IPS-NIHi11 (cell line): Measurements from ENCODE around the gene SYNJ2BP.
"Not testable (repeated sequence)": the region's sequence is repeated elsewhere in the genome, so short reads cannot be mapped to it uniquely, and the experiment has no call there.

ENCODE experiments used
- DNase-seq: peaks from one replicate; pipeline ENCODE4 v3.0.0; 2012; ENCODE audit warnings: mixed read lengths, low spot score

SYNJ2BP gene, protein sequence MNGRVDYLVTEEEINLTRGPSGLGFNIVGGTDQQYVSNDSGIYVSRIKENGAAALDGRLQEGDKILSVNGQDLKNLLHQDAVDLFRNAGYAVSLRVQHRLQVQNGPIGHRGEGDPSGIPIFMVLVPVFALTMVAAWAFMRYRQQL

GRCh38 chr14:70416725-70417349 lies at the start of gene SYNJ2BP:
Gene SYNJ2BP (minus strand): TSS chr14:70417090. CDS start chr14:70416963, 127 bp downstream.
- peak; percentile 89 for DNase-seq

- DNase-seq: no peak
Measured at GRCh38 chr14:70454731-70455130, 37.8 kb upstream of the SYNJ2BP start.

GRCh38 chr14:70451874-70452273 lies 35.0 kb upstream of the SYNJ2BP start, which contains the start of gene ADAM21:
Gene ADAM21 (plus strand): TSS chr14:70452174. CDS start chr14:70457500, 5,326 bp downstream.
- DNase-seq: no peak

GRCh38 chr14:70448633-70449340 lies 31.9 kb upstream of the SYNJ2BP start:
- no peak for DNase-seq

DNA sequence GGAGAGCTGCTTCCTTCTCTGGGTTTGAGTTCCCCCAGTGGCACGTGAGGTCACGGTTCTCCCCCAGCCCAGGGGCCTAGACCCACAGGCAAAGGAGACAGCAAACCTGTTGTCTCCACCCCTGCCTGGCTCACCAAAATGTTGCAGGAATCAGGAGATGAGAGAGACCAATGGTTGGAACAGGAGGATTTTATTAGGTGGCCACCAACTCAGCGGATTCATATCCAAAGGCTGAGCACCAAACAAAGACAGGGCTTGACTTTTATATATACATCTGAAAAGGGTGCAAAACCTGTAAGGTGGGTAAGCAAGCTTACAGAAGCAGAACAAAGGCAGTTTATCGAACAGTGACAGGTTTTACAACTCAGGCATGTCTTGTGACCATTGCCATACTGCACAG lies 25.9 kb upstream of the SYNJ2BP start:
- no peak for DNase-seq

GRCh38 chr14:70441641-70442040 lies 24.8 kb upstream of the SYNJ2BP start:
- no peak for DNase-seq

- no peak for DNase-seq
Measured at GRCh38 chr14:70436867-70437266, 20.0 kb upstream of the SYNJ2BP start.

- not testable (repeated sequence) for DNase-seq
Measured at GRCh38 chr14:70426555-70426954, 9.7 kb upstream of the SYNJ2BP start.

DNA sequence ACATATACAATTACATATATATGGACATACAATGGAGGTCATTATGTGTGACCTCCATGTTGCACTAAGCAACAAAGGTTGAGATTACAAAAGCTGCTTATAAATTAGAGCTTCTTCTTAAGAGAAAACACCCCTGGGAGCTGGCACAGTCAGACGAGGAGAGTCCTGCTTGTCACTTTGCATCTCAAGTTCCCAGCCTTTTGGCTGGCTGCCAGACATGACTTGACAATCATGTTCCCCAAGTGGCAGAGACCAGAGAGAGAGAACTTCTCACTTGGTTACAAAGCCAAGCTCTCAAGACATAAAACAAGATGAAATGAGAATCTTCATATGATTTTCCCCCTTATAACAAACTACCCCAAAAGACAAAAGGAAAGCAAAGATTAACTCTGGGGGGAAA lies 8.5 kb upstream of the SYNJ2BP start:
- DNase-seq: no peak

GRCh38 chr14:70422538-70422937 lies 5.6 kb upstream of the SYNJ2BP start:
- no peak for DNase-seq

DNA sequence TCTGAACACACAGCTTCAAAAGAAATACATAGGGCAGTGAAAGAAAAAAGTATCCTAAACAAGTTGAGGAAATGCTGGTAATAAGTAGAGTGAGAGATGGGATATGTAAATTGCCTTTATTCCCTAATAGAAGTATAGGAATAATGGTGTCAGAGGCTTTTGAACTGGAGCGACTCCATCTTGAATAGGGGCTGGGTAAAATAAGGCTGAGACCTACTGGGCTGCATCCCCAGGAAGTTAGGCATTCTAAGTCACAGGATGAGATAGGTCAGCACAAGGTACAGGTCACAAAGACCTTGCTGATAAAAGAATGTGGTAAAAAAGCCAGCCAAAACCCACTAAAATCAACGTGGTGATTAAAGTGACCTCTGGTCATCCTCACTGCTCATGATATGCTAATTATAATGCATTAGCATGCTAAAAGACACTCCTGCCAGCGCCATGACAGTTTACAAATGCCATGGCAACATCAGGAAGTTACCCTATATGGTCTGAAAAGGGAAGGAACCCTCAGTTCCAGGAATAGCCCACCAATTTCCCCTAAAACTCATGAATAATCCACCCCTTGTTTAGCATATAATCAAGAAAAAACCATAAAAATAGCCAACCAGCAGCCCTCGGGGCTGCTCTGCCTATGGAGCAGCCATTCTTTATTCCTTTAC lies 2.5 kb upstream of the SYNJ2BP start:
- DNase-seq: not testable (repeated sequence)

DNA sequence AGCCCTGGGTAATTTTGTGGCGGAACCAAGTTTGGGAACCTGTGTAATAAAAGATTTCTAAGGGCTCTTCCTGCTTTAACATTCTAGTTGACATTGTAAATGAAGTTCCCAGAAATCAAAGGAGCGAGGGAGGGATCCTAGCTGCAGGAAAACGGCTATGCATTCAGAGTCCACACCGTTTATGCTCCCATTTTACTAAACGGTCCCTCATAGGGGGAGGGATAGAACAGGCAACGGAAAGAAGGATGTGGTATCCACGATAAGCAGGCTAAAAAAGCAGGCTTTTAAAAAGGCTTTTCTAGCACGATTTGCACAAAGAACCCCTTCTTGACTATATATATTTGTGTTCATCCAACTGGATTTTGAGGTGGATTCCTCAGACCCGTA lies 559 bp downstream of the SYNJ2BP start:
- DNase-seq: no peak

GRCh38 chr14:70415788-70416187 lies 1.1 kb downstream of the SYNJ2BP start:
- DNase-seq: no peak

DNA sequence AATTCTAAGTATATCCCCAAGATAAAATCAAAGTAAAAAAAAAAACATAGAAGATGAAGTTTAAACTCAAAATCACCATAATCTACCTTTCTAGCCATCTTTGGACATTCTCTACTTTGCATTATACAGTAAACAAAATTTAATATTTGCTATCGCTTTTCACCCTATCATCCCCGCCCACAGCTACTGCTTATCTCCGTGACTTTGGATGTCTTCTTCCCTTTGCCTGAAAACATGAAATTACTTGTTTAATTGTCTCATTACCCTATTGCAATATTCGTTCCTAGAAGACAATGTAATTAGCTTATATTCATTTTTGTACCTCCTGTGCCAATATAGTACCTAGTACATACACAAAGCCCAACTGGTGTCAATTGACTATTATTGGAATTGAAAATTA lies 9.3 kb downstream of the SYNJ2BP start:
- no peak for DNase-seq

DNA sequence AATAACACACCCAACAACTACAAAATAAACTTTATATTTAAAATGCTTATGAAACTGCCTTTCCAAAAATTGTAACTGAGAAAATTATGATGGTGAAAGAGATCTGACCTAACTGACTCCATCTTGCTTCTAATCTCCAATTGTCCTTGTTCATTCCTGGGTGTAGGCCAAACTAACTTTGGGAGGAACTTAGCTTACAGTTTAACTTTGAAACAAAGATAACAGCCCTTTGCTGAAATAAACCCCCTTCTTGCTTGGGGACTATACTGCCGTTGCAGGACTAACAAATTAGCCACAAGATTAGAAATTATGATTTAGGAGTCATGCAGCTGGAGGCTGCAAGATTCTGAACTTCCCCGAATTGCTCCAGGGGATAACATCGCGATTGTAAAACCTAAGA lies 10.7 kb downstream of the SYNJ2BP start:
- DNase-seq: not testable (repeated sequence)

DNA sequence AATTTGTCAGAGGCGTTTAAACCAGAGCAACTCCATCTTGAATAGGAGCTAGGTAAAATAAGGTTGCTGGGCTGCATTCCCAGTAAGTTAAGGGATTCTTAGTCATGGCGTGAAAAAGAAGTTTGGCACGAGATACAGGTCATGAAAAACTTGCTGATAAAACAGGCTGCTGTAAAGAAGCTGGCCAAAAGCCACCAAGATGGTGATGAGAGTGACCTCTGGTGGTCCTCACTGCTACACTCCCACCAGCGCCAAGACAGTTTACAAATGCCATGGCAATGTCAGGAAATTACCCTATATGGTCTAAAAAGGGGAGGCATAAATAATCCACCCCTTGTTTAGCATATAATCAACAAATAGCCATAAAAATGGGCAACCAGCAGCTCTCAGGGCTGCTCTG lies 13.6 kb downstream of the SYNJ2BP start:
- not testable (repeated sequence) for DNase-seq

DNA sequence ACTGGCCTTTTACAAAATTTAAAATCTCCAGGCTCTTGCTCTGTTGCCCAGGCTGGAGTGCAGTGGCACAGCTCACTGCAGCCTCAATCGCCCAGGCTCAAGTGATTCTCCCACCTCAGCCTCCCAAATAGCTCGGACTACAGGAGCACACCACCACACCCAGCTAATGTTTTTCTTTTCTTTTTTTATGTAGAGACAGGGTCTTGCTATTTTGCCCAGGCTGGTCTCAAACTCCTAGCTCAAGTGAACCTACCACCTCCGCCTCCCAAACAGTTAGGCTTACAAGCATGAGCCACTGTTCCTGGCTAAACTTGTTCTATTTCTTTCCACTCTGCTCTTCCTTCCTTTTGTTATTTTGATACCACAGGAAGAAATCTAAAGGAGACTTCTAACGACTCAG lies 15.2 kb downstream of the SYNJ2BP start:
- no peak for DNase-seq

GRCh38 chr14:70398706-70399431 lies 18.0 kb downstream of the SYNJ2BP start:
- no peak for DNase-seq

DNA sequence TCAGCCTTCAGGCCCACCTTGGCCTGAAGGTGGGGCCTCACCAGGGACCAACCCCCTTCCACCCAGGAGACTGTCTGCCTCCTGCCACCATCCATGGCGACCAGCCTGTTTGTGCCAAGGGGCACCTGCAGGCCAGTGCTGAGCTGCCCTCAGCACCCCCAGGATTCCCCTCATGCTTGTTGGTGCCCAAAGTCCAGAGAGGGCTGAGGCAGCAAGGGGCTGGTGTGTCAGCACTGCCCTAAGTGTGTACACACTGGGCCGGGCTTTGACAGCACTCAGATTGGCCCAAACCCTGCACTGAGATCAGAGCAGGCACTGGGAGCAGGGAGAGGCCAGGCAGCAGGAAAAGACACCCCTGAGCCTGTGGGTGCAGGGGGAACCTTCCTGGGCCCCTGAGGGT lies 18.6 kb downstream of the SYNJ2BP start:
- no peak for DNase-seq

DNA sequence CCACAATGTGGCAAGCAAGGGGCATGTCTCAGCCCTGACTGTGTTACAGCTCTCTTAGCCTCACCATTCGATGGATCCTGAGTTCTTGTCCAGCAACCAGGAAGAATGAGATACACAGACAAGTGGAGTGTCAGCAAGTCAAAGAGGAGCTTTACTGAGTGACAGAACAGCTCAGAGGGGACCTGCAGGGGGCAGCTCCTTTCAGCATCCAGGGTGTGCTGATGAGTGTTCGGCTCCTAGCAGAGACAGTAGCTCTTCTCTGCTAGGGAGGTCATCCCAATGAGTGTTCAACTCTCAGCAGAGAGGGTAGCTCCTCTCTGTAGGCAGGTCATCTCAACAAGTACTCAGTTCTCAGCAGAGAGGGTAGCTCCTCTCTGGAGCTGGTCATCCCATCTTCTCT lies 19.1 kb downstream of the SYNJ2BP start:
- DNase-seq: no peak

DNA sequence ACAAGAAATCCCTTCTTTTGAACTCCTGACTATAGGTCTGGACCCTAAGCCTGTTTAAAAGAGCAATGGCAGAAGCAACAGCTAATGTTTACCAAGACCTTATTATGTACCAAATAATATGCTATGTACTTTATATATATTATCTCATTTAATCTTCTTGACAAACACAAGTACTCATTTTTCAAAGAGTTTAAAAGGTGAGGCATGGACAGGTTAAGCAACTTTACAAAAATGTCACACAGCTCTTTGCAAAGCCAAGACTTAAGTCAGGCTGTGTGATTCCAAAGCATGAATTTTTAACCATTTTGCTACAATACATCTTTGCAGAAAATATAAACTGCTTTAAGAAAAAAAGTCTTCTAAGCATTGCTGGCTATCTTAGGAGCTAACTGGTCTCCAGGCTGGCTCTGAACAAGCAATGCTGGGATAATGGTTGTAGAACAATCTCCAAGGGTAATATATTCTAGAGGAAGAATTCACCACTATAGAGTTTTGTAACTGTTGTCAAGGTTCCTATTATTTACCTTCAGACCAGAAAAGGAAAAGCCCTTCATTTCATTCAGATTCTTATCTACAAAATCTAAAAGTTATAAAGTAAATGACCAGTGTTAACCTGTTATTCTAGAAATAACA lies 22.1 kb downstream of the SYNJ2BP start:
- DNase-seq: no peak

DNA sequence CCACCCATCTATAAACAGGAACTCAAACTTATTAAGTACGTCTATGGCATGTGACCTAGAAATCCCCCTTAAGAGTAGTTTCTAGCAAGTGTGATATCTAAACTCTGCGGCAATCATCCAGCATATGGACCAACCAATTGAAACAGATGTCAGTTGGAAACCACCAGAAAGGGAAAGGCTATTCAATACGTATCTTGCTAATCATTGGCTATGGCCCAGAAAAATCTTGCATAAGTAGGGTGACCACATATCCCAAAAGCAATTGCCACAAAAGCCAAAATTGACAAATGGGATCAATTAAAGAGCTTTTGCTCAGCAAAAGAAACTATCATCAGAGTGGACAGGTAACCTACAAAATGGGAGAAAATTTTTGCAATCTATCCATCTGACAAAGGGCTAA lies 24.2 kb downstream of the SYNJ2BP start:
- DNase-seq: no peak
